EL (cell line): Measurements from ENCODE around the gene POLR2E.
A peak's percentile ranks its signal among the peaks of the same experiment; 100 is the strongest.

Source experiments
- DNase-seq: peaks from one replicate; pipeline ENCODE4 v3.0.0-alpha.2; 2016

The POLR2E gene

GRCh38 chr19:1109697-1110671 lies 14.8 kb upstream of the POLR2E start:
- no peak for DNase-seq

GRCh38 chr19:1109032-1109551 lies 13.9 kb upstream of the POLR2E start:
- DNase-seq: no peak

- no peak for DNase-seq
Observed at GRCh38 chr19:1108291-1109031, 13.3 kb upstream of the POLR2E start.

- no peak for DNase-seq
Observed at GRCh38 chr19:1107661-1108261, 12.6 kb upstream of the POLR2E start.

- peak; percentile 55 for DNase-seq
Observed at GRCh38 chr19:1106841-1107660, 11.9 kb upstream of the POLR2E start.

GRCh38 chr19:1105873-1106840 lies 11.0 kb upstream of the POLR2E start:
- no peak for DNase-seq

GRCh38 chr19:1105008-1105872 lies 10.1 kb upstream of the POLR2E start:
- peak; percentile 53 for DNase-seq

- peak; percentile 74 for DNase-seq
Observed at GRCh38 chr19:1104311-1105007, 9.3 kb upstream of the POLR2E start.

- DNase-seq: peak; percentile 99
Observed at GRCh38 chr19:1103708-1104310, 8.6 kb upstream of the POLR2E start, which contains the start of gene GPX4. TSS of gene GPX4 (plus strand) at chr19:1103994. CDS start at chr19:1104044, 50 bp downstream.

GRCh38 chr19:1103132-1103707 lies 8.0 kb upstream of the POLR2E start:
- DNase-seq: no peak

GRCh38 chr19:1102407-1103131 lies 7.4 kb upstream of the POLR2E start:
- peak; percentile 100 for DNase-seq

- no peak for DNase-seq
Observed at GRCh38 chr19:1101337-1101698, 6.1 kb upstream of the POLR2E start.

- DNase-seq: no peak
Observed at GRCh38 chr19:1098177-1099051, 3.2 kb upstream of the POLR2E start.

- no peak for DNase-seq
Observed at GRCh38 chr19:1097810-1098176, 2.6 kb upstream of the POLR2E start.

- DNase-seq: no peak
Observed at GRCh38 chr19:1094655-1094977, 559 bp downstream of the POLR2E start.

GRCh38 chr19:1093811-1094553 lies 1.2 kb downstream of the POLR2E start:
- no peak for DNase-seq
